Hepatocyte (in vitro differentiated cells): ENCODE data around the gene HDAC11. TPM values are rescaled to one million over a fixed set of nuclear protein-coding genes. Genes with fewer than 3 reads are reported as not detected.

Experiments
- DNase-seq: peaks from one replicate; pipeline ENCODE4 v3.0.0-alpha.2; 2016; ENCODE audit warnings: low spot score
- H2AFZ ChIP-seq: fragments of 200-600 bp; sonication (generic); 2 replicates; pipeline ENCODE4 v1.6.0; 2016; ENCODE audit warnings: antibody characterized with exemption, mild to moderate bottlenecking
- H3K27ac ChIP-seq: fragments of 200-600 bp; sonication (generic); 2 replicates; pipeline ENCODE4 v1.5.1; 2016; ENCODE audit warnings: mild to moderate bottlenecking
- H3K27me3 ChIP-seq: fragments of 200-600 bp; sonication (generic); 2 replicates; pipeline ENCODE4 v1.6.1; 2016
- H3K36me3 ChIP-seq: fragments of 200-600 bp; sonication (generic); replicated peaks from 2 replicates; pipeline ENCODE4 v1.5.1; 2016; ENCODE audit warnings: low read depth; ENCODE audit not compliant: insufficient read depth
- H3K4me1 ChIP-seq: fragments of 200-600 bp; sonication (generic); 2 replicates; pipeline ENCODE4 v1.5.1; 2016; ENCODE audit warnings: mild to moderate bottlenecking, moderate library complexity; ENCODE audit not compliant: insufficient read depth
- H3K4me2 ChIP-seq: fragments of 200-600 bp; sonication (generic); 2 replicates; pipeline ENCODE4 v1.6.0; 2016
- H3K4me3 ChIP-seq: fragments of 200-600 bp; sonication (generic); 2 replicates; pipeline ENCODE4 v1.5.1; 2016; ENCODE audit warnings: mild to moderate bottlenecking
- H3K79me2 ChIP-seq: fragments of 200-600 bp; sonication (generic); 2 replicates; pipeline ENCODE4 v1.6.0; 2017; ENCODE audit warnings: mild to moderate bottlenecking
- H3K9me2 ChIP-seq: fragments of 200-600 bp; sonication (generic); replicated peaks from 2 replicates; pipeline ENCODE4 v1.6.0; 2017; ENCODE audit warnings: mild to moderate bottlenecking; ENCODE audit not compliant: insufficient read depth
- H3K9me3 ChIP-seq: fragments of 200-600 bp; sonication (generic); 2 replicates; pipeline ENCODE4 v1.5.1; 2016; ENCODE audit warnings: low read depth, mild to moderate bottlenecking
- H4K20me1 ChIP-seq: fragments of 200-600 bp; sonication (generic); 2 replicates; pipeline ENCODE4 v1.6.0; 2016; ENCODE audit warnings: mild to moderate bottlenecking; ENCODE audit not compliant: insufficient read depth, poor library complexity, severe bottlenecking
- CTCF ChIP-seq: fragments of 200-600 bp; sonication (generic); IDR thresholded peaks from 2 replicates; pipeline ENCODE4 v1.5.1; 2016; ENCODE audit warnings: antibody characterized with exemption, mild to moderate bottlenecking; ENCODE audit not compliant: poor library complexity
- EZH2 ChIP-seq: fragments of 200-600 bp; sonication (generic); IDR thresholded peaks from 2 replicates; pipeline ENCODE4 v1.6.1; 2016; ENCODE audit warnings: antibody characterized with exemption, mild to moderate bottlenecking, borderline replicate concordance
- EZH2phosphoT487 ChIP-seq: fragments of 200-600 bp; sonication (generic); IDR thresholded peaks from one replicate; pipeline ENCODE4 v1.6.1; 2018; ENCODE audit warnings: antibody characterized with exemption, mild to moderate bottlenecking, low read depth, moderate library complexity; ENCODE audit not compliant: unreplicated experiment, severe bottlenecking
- WGBS: methylation state at CpG from one replicate; pipeline ENCODE4 v1.1.6; 2016; ENCODE audit warnings: low lambda C conversion rate; ENCODE audit errors: missing lambda C conversion rate; 5-methylcytosine and 5-hydroxymethylcytosine counted together
- polyA plus RNA-seq: library from polyadenylated mRNA; unstranded; fragments of >200 nt; fragmentation: Nextera tagmentation; extraction: Ambion mirVana; gene quantifications from 2 replicates; pipeline ENCODE4 v1.2.1, GENCODE V29; 2016
- total RNA-seq: library from RNA; depleted of rRNA; stranded (reverse); fragments of >200 nt; gene quantifications from 2 replicates; pipeline ENCODE4 v1.2.3, GENCODE V29; 2014

Gene HDAC11
- total and polyA plus RNA-seq, 2 experiments from 2014 or later, result 8.4 to 12.3 TPM

GRCh38 chr3:13550423-13550690, 70.3 kb downstream of the HDAC11 start:
- no peak overlapping the region for H3K27ac ChIP-seq
- 84% methylated on average over 2 of the region's 2 CpGs for whole genome bisulfite sequencing
- H3K79me2 ChIP-seq, result no peaks in the 10 kb centered on the region
- peaks cover 14% of the 10 kb centered on the region for H3K4me1 ChIP-seq
- H3K4me2 ChIP-seq, result peak overlapping the region; percentile 89
- H3K9me2 ChIP-seq, result no peaks in the 10 kb centered on the region
- H4K20me1 ChIP-seq, result no peaks in the 10 kb centered on the region
- H2AFZ ChIP-seq, result no peak overlapping the region
- DNase-seq, result no peak
- H3K27me3 ChIP-seq, result no peaks in the 10 kb centered on the region
- TF ChIP-seq CTCF, result no peak
- TF ChIP-seq EZH2, result no peak
- no peak for TF ChIP-seq EZH2phosphoT487
- H3K9me3 ChIP-seq, result no peaks in the 10 kb centered on the region
- no peaks in the 10 kb centered on the region for H3K36me3 ChIP-seq
- H3K4me3 ChIP-seq, result no peak overlapping the region

- H3K27ac ChIP-seq, result no peak overlapping the region
- no peaks in the 10 kb centered on the region for H3K9me2 ChIP-seq
- WGBS, result 91% methylated on average over 13 of the region's 13 CpGs
- no peak for TF ChIP-seq EZH2
- no peak for TF ChIP-seq EZH2phosphoT487
- TF ChIP-seq CTCF, result no peak
- H3K36me3 ChIP-seq, result no peaks in the 10 kb centered on the region
- H3K4me3 ChIP-seq, result no peak overlapping the region
- no peaks in the 10 kb centered on the region for H4K20me1 ChIP-seq
- no peaks in the 10 kb centered on the region for H3K9me3 ChIP-seq
- peaks cover 1% of the 10 kb centered on the region for H3K79me2 ChIP-seq
- peaks cover 16% of the 10 kb centered on the region for H3K4me1 ChIP-seq
- H3K27me3 ChIP-seq, result no peaks in the 10 kb centered on the region
- DNase-seq, result no peak
- H2AFZ ChIP-seq, result no peak overlapping the region
- H3K4me2 ChIP-seq, result peak overlapping the region; percentile 89
These were observed 70.8 kb downstream of the HDAC11 start for GRCh38 chr3:13550791-13551360.

GRCh38 chr3:13552857-13553652, 72.9 kb downstream of the HDAC11 start:
- peaks cover 14% of the 10 kb centered on the region for H3K4me1 ChIP-seq
- H2AFZ ChIP-seq, result no peak overlapping the region
- no peak overlapping the region for H3K4me2 ChIP-seq
- no peaks in the 10 kb centered on the region for H3K27me3 ChIP-seq
- H3K79me2 ChIP-seq, result peaks cover 2% of the 10 kb centered on the region
- WGBS, result 92% methylated on average over 28 of the region's 28 CpGs
- TF ChIP-seq CTCF, result no peak
- TF ChIP-seq EZH2phosphoT487, result no peak
- no peak for TF ChIP-seq EZH2
- no peak overlapping the region for H3K27ac ChIP-seq
- no peaks in the 10 kb centered on the region for H3K36me3 ChIP-seq
- DNase-seq, result no peak
- no peaks in the 10 kb centered on the region for H4K20me1 ChIP-seq
- no peaks in the 10 kb centered on the region for H3K9me2 ChIP-seq
- no peaks in the 10 kb centered on the region for H3K9me3 ChIP-seq
- no peak overlapping the region for H3K4me3 ChIP-seq
